ENCODE results near the gene PFKM.
"Not testable (repeated sequence)": the region's sequence is repeated elsewhere in the genome, so short reads cannot be mapped to it uniquely, and the experiment has no call there.

The PFKM gene

GRCh38 chr12:48151103-48151771 lies 32.1 kb downstream of the PFKM start:
- H3K9me3 ChIP-seq (ENCODE audit: low read depth, low read length) = no peaks in the 10 kb centered on the region
- H3K9ac ChIP-seq (ENCODE audit: insufficient read length) = no peak overlapping the region
- H3K36me3 ChIP-seq (ENCODE audit: insufficient read depth, low read length) = peaks cover 63% of the 10 kb centered on the region
- no peak overlapping the region for H3K4me3 ChIP-seq
- no peak overlapping the region for H3K27ac ChIP-seq
- DNase-seq (ENCODE audit: low read depth, low spot score) = no peak
- TF ChIP-seq EZH2 (IDR thresholded peaks at IDR 0.05) = no peak
- no peak for TF ChIP-seq POLR2AphosphoS5 (IDR thresholded peaks at IDR 0.05; ENCODE audit: borderline replicate concordance, low read depth, low read length)
- no peak for TF ChIP-seq FOXP2 (optimal IDR thresholded peaks at IDR 0.05; ENCODE audit: control extremely low read depth, extremely low read length, insufficient read depth)

GRCh38 chr12:48155786-48156185 lies 36.6 kb downstream of the PFKM start:
- not testable (repeated sequence) for H3K27ac ChIP-seq; H3K4me3 ChIP-seq; H3K9ac ChIP-seq (ENCODE audit: insufficient read length); H3K9me3 ChIP-seq (ENCODE audit: low read depth, low read length); DNase-seq (ENCODE audit: low read depth, low spot score)
- peaks cover 22% of the 10 kb centered on the region for H3K36me3 ChIP-seq (ENCODE audit: insufficient read depth, low read length)

GRCh38 chr12:48156652-48157017 lies 37.5 kb downstream of the PFKM start:
- H3K36me3 ChIP-seq (ENCODE audit: insufficient read depth, low read length) = peaks cover 17% of the 10 kb centered on the region; the same call in 1 of the 2 replicates
- H3K4me3 ChIP-seq = peak overlapping the region; percentile 93
- peak overlapping the region; percentile 84 for H3K9ac ChIP-seq (ENCODE audit: insufficient read length)
- no peak for DNase-seq (ENCODE audit: low read depth, low spot score)
- H3K9me3 ChIP-seq (ENCODE audit: low read depth, low read length) = no peaks in the 10 kb centered on the region
- TF ChIP-seq FOXP2 (optimal IDR thresholded peaks at IDR 0.05; ENCODE audit: control extremely low read depth, extremely low read length, insufficient read depth) = no peak
- TF ChIP-seq EZH2 (IDR thresholded peaks at IDR 0.05) = no peak
- TF ChIP-seq POLR2AphosphoS5 (IDR thresholded peaks at IDR 0.05; ENCODE audit: borderline replicate concordance, low read depth, low read length) = no peak
- H3K27ac ChIP-seq = no peak overlapping the region

- Histone ChIP-seq H3K27ac (peak within 1 kb of the TSS; percentile 49; the same call in 1 of the 2 replicates), H3K9me3 (ENCODE audit: low read depth, low read length) (no peaks in the 10 kb centered on the region), H3K36me3 (ENCODE audit: insufficient read depth, low read length) (peaks cover 15% of the 10 kb centered on the region; the same call in 1 of the 2 replicates), H3K9ac (ENCODE audit: insufficient read length) (peak within 1 kb of the TSS; percentile 84), H3K4me3 (peak within 1 kb of the TSS; percentile 93)
- DNase-seq (ENCODE audit: low read depth, low spot score) = peak; percentile 95
- TF ChIP-seq FOXP2 (optimal IDR thresholded peaks at IDR 0.05; ENCODE audit: control extremely low read depth, extremely low read length, insufficient read depth) (peak; percentile 95), EZH2 (IDR thresholded peaks at IDR 0.05) (no peak), POLR2AphosphoS5 (IDR thresholded peaks at IDR 0.05; ENCODE audit: borderline replicate concordance, low read depth, low read length) (peak; percentile 88)
Measured at GRCh38 chr12:48157018-48157888, 38.1 kb downstream of the PFKM start, which contains the start of gene ASB8. ASB8 (minus strand) TSS chr12:48157515; CDS start chr12:48153496, 4,019 bp downstream.

- H3K9ac ChIP-seq (ENCODE audit: insufficient read length) = peak overlapping the region; percentile 61
- no peak for DNase-seq (ENCODE audit: low read depth, low spot score)
- no peaks in the 10 kb centered on the region for H3K9me3 ChIP-seq (ENCODE audit: low read depth, low read length)
- H3K27ac ChIP-seq = peak overlapping the region; percentile 49; the same call in 1 of the 2 replicates
- H3K36me3 ChIP-seq (ENCODE audit: insufficient read depth, low read length) = peaks cover 14% of the 10 kb centered on the region; the same call in 1 of the 2 replicates
- no peak for TF ChIP-seq POLR2AphosphoS5 (IDR thresholded peaks at IDR 0.05; ENCODE audit: borderline replicate concordance, low read depth, low read length)
- no peak for TF ChIP-seq EZH2 (IDR thresholded peaks at IDR 0.05)
- no peak for TF ChIP-seq FOXP2 (optimal IDR thresholded peaks at IDR 0.05; ENCODE audit: control extremely low read depth, extremely low read length, insufficient read depth)
- H3K4me3 ChIP-seq = peak overlapping the region; percentile 93
Measured at GRCh38 chr12:48157889-48158370, 38.8 kb downstream of the PFKM start.

GRCh38 chr12:48160046-48160445 lies 40.9 kb downstream of the PFKM start:
- Histone ChIP-seq H3K9ac (ENCODE audit: insufficient read length) (no peak overlapping the region), H3K27ac (no peak overlapping the region), H3K36me3 (ENCODE audit: insufficient read depth, low read length) (0 out of 2 replicates have a peak, but pooled peaks cover under 1% of the 10 kb centered on the region), H3K9me3 (ENCODE audit: low read depth, low read length) (no peaks in the 10 kb centered on the region), H3K4me3 (no peak overlapping the region)
- no peak for DNase-seq (ENCODE audit: low read depth, low spot score)
- TF ChIP-seq POLR2AphosphoS5 (IDR thresholded peaks at IDR 0.05; ENCODE audit: borderline replicate concordance, low read depth, low read length) = no peak
- no peak for TF ChIP-seq FOXP2 (optimal IDR thresholded peaks at IDR 0.05; ENCODE audit: control extremely low read depth, extremely low read length, insufficient read depth)
- no peak for TF ChIP-seq EZH2 (IDR thresholded peaks at IDR 0.05)

GRCh38 chr12:48160807-48161206 lies 41.6 kb downstream of the PFKM start:
- no peaks in the 10 kb centered on the region for H3K9me3 ChIP-seq (ENCODE audit: low read depth, low read length)
- no peaks in the 10 kb centered on the region for H3K36me3 ChIP-seq (ENCODE audit: insufficient read depth, low read length)
- no peak overlapping the region for H3K9ac ChIP-seq (ENCODE audit: insufficient read length)
- H3K4me3 ChIP-seq = no peak overlapping the region
- H3K27ac ChIP-seq = peak overlapping the region; percentile 36
- TF ChIP-seq EZH2 (IDR thresholded peaks at IDR 0.05) = no peak
- TF ChIP-seq FOXP2 (optimal IDR thresholded peaks at IDR 0.05; ENCODE audit: control extremely low read depth, extremely low read length, insufficient read depth) = no peak
- TF ChIP-seq POLR2AphosphoS5 (IDR thresholded peaks at IDR 0.05; ENCODE audit: borderline replicate concordance, low read depth, low read length) = no peak
- no peak for DNase-seq (ENCODE audit: low read depth, low spot score)

- DNase-seq (ENCODE audit: low read depth, low spot score) = no peak
- Histone ChIP-seq H3K9me3 (ENCODE audit: low read depth, low read length) (no peaks in the 10 kb centered on the region), H3K4me3 (no peak overlapping the region), H3K27ac (no peak overlapping the region), H3K9ac (ENCODE audit: insufficient read length) (no peak overlapping the region), H3K36me3 (ENCODE audit: insufficient read depth, low read length) (no peaks in the 10 kb centered on the region)
- TF ChIP-seq FOXP2 (optimal IDR thresholded peaks at IDR 0.05; ENCODE audit: control extremely low read depth, extremely low read length, insufficient read depth) (no peak), POLR2AphosphoS5 (IDR thresholded peaks at IDR 0.05; ENCODE audit: borderline replicate concordance, low read depth, low read length) (no peak), EZH2 (IDR thresholded peaks at IDR 0.05) (no peak)
Measured at GRCh38 chr12:48163150-48163747, 44.1 kb downstream of the PFKM start.

Measured in SK-N-MC (cell line).